Subcutaneous abdominal adipose tissue (tissue), 5 donors: Measurements from ENCODE around the gene ZBED1.
"Not testable (repeated sequence)": the region's sequence is repeated elsewhere in the genome, so short reads cannot be mapped to it uniquely, and the experiment has no call there.

ENCODE experiments used
- H3K27ac ChIP-seq: one replicate; pipeline ENCODE4 v1.7.0; 2013; ENCODE audit warnings: low read depth, mild to moderate bottlenecking, inconsistent platforms, low read length, moderate library complexity
- H3K27me3 ChIP-seq, 5 donors: one replicate each; pipeline ENCODE4 v1.7.0; 2013; ENCODE audit warnings: low read length in 5 of 5, inconsistent platforms in 1 of 5; ENCODE audit not compliant: control insufficient read depth in 5 of 5, insufficient read depth in 4 of 5
- H3K36me3 ChIP-seq, 5 donors: one replicate each; pipeline ENCODE4 v1.7.0; 2013; ENCODE audit warnings: low read length in 5 of 5; ENCODE audit not compliant: control insufficient read depth in 5 of 5, insufficient read depth in 5 of 5
- H3K4me1 ChIP-seq, 5 donors: one replicate each; pipeline ENCODE4 v1.7.0; 2013; ENCODE audit warnings: low read length in 5 of 5, mild to moderate bottlenecking in 3 of 5, moderate library complexity in 1 of 5; ENCODE audit not compliant: control insufficient read depth in 5 of 5, insufficient read depth in 5 of 5
- H3K4me3 ChIP-seq, 5 donors: one replicate each; pipeline ENCODE4 v1.7.0; 2013; ENCODE audit warnings: low read length in 5 of 5, low read depth in 1 of 5
- H3K9ac ChIP-seq, 5 donors: one replicate each; pipeline ENCODE4 v1.7.0; 2013; ENCODE audit warnings: low read length in 5 of 5, mild to moderate bottlenecking in 4 of 5, moderate library complexity in 3 of 5
- H3K9me3 ChIP-seq, 5 donors: one replicate each; pipeline ENCODE4 v1.7.0; 2013; ENCODE audit warnings: low read length in 5 of 5; ENCODE audit not compliant: control insufficient read depth in 5 of 5
- donor health status: healthy.
- donor health status: healthy.
- donor health status: healthy.
- donor health status: healthy.
- donor health status: healthy.

ZBED1 gene

GRCh38 chrX:2468261-2469195, 32.2 kb downstream of the ZBED1 start:
- Histone ChIP-seq H3K27ac (no peak overlapping the region), H3K9me3 (no peaks in the 10 kb centered on the region), H3K36me3 (no peaks in the 10 kb centered on the region), H3K9ac (no peak overlapping the region), H3K4me3 (no peak overlapping the region), H3K27me3 (no peaks in the 10 kb centered on the region), H3K4me1 (no peaks in the 10 kb centered on the region)

GRCh38 chrX:2466876-2467656, 33.7 kb downstream of the ZBED1 start:
- peaks cover 0 to 1% (median 0%) of the 10 kb centered on the region in 5 donors for H3K4me1 ChIP-seq
- no peak overlapping the region for H3K9ac ChIP-seq
- no peak overlapping the region for H3K27ac ChIP-seq
- no peaks in the 10 kb centered on the region for H3K9me3 ChIP-seq
- no peaks in the 10 kb centered on the region for H3K36me3 ChIP-seq
- no peaks in the 10 kb centered on the region for H3K27me3 ChIP-seq
- H3K4me3 ChIP-seq: no peak overlapping the region

GRCh38 chrX:2464677-2465166, 36.1 kb downstream of the ZBED1 start:
- no peaks in the 10 kb centered on the region for H3K27me3 ChIP-seq
- H3K4me1 ChIP-seq: peaks cover 0 to 9% (median 5%) of the 10 kb centered on the region in 5 donors
- no peaks in the 10 kb centered on the region for H3K36me3 ChIP-seq
- H3K4me3 ChIP-seq: no peak overlapping the region
- H3K9ac ChIP-seq: no peak overlapping the region
- no peak overlapping the region for H3K27ac ChIP-seq
- H3K9me3 ChIP-seq: no peaks in the 10 kb centered on the region

- Histone ChIP-seq H3K4me3 (no peak overlapping the region), H3K9ac (no peak overlapping the region), H3K27ac (no peak overlapping the region)
Measured at GRCh38 chrX:2463973-2464676, 36.7 kb downstream of the ZBED1 start.

GRCh38 chrX:2463481-2463880, 37.3 kb downstream of the ZBED1 start:
- H3K27me3 ChIP-seq, H3K9ac ChIP-seq, H3K4me3 ChIP-seq, H3K4me1 ChIP-seq, H3K27ac ChIP-seq, H3K9me3 ChIP-seq, H3K36me3 ChIP-seq: not testable (repeated sequence)

More at GRCh38 chrX:2463973-2464676, 36.7 kb downstream of the ZBED1 start:
- H3K27me3 ChIP-seq: no peaks in the 10 kb centered on the region
- no peaks in the 10 kb centered on the region for H3K36me3 ChIP-seq
- no peaks in the 10 kb centered on the region for H3K9me3 ChIP-seq
- H3K4me1 ChIP-seq: peaks cover 0 to 9% (median 5%) of the 10 kb centered on the region in 5 donors

GRCh38 chrX:2462780-2463179, 38.0 kb downstream of the ZBED1 start:
- H3K4me3 ChIP-seq: no peak overlapping the region

GRCh38 chrX:2462074-2462473, 38.7 kb downstream of the ZBED1 start:
- H3K4me1 ChIP-seq: peaks cover 0 to 9% (median 5%) of the 10 kb centered on the region in 5 donors
- no peak overlapping the region for H3K4me3 ChIP-seq
- no peak overlapping the region for H3K27ac ChIP-seq
- H3K9ac ChIP-seq: no peak overlapping the region
- no peaks in the 10 kb centered on the region for H3K27me3 ChIP-seq
- H3K9me3 ChIP-seq: no peaks in the 10 kb centered on the region
- peaks cover 0 to 3% (median 0%) of the 10 kb centered on the region in 5 donors for H3K36me3 ChIP-seq

More at GRCh38 chrX:2462780-2463179, 38.0 kb downstream of the ZBED1 start:
- peaks cover 0 to 9% (median 5%) of the 10 kb centered on the region in 5 donors for H3K4me1 ChIP-seq
- H3K9me3 ChIP-seq: no peaks in the 10 kb centered on the region
- peaks cover 0 to 2% (median 0%) of the 10 kb centered on the region in 5 donors for H3K36me3 ChIP-seq
- H3K27me3 ChIP-seq: no peaks in the 10 kb centered on the region
- no peak overlapping the region for H3K9ac ChIP-seq
- H3K27ac ChIP-seq: no peak overlapping the region

- no peaks in the 10 kb centered on the region for H3K9me3 ChIP-seq
- H3K4me3 ChIP-seq: no peak overlapping the region
- H3K27ac ChIP-seq: no peak overlapping the region
- H3K4me1 ChIP-seq: peaks cover 0 to 9% (median 5%) of the 10 kb centered on the region in 5 donors
- H3K36me3 ChIP-seq: peaks cover 0 to 3% (median 0%) of the 10 kb centered on the region in 5 donors
- H3K27me3 ChIP-seq: no peaks in the 10 kb centered on the region
- H3K9ac ChIP-seq: no peak overlapping the region
Measured at GRCh38 chrX:2461711-2462016, 39.1 kb downstream of the ZBED1 start.

- H3K9me3 ChIP-seq, H3K4me1 ChIP-seq, H3K27me3 ChIP-seq, H3K27ac ChIP-seq, H3K4me3 ChIP-seq, H3K9ac ChIP-seq, H3K36me3 ChIP-seq: not testable (repeated sequence)
Measured at GRCh38 chrX:2460821-2461710, 39.7 kb downstream of the ZBED1 start.
